Stimulated activated CD4-positive, alpha-beta T cell treated with anti-CD3 and anti-CD28 coated beads, TNF-alpha, amount 100 ng/mL, for 24 hours (primary cell): Measurements from ENCODE around the gene GNAZ.

Source experiments
- DNase-seq, 3 experiments: peaks; one replicate each; pipeline ENCODE4 v3.0.0-alpha.2; 2020; ENCODE audit warnings: low read depth in 3 of 3

Gene GNAZ

DNA sequence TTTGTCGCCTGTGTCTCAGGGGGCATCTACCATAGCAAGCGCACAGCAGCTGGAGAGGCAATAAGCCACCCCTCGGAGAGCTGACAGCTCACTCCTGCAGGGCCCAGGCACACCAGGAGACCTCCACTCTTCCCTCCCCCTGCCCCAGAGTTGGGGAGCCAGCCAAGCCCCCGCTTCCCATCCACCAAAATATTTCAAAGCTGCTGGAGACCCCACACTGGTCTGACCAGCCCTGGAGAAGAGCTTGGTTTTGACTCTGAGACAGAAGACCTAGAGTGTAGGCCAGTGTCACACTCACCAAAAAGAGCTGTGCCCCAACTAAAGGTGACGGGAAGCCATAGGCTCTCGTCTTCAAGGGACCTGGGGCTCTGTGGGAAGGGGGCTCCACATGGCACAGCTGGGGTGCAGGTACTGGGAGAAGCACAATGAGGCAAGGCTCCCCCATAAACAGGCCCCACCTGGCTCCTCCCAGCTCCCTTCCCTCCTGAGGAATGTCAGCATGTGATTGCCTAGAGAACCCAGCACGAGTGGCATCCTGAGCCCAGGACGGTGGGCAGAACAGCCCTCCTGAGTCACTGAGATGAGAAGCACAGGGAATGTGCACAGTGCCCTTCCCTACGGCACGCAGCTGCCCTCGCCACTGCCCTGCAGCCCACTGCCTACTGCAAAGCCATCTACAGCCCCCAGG lies 5.8 kb upstream of the GNAZ start:
- no peak for DNase-seq

DNA sequence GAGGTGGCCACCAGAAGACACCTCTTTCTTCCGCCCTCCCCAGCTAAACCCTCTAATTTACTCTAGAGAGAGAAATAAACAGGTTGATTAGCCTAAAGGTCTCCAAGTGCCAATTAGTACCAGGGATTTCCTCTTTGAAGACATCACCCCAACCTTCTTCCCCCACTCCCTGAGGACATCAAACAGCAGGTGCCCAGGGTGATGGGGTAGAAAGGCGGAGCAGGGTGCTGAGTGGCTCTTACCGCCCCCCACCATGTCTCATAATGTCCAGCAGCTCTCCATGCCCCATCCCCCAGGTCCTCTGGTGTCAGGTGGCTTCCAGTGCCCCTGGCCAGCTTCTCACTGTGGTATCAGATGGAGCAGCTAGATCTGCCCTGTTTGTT lies 5.3 kb upstream of the GNAZ start:
- no peak for DNase-seq

DNA sequence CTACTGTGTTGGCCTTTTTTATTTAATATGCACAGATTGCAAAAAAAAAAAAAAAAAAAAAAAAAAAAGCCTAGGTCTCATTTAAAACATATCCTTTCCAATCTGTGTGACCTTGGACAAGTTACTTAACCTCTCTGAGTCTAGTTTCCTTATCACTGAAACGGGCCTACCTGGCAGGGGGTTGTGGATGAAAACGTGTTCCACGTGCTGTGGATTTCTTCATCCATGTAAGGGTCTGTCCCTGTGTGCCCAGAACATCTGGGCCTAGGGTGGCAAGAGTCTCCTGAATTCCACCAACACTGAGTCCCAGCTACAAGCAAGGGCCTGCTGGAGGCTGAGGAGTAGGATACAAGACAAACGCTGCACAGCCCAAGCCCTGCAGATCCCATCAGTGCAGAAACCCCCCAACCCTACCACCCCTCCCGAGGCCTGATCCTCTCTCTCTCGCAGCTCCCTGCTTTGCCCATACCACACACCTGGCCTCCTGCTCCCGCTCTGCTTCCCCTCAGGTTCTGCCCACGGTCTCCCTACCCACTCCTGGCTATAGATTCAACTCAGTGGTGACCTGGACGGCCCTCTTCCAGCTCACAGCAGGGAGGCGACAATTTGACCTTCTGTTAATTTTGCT lies 4.7 kb upstream of the GNAZ start:
- DNase-seq = no peak

DNA sequence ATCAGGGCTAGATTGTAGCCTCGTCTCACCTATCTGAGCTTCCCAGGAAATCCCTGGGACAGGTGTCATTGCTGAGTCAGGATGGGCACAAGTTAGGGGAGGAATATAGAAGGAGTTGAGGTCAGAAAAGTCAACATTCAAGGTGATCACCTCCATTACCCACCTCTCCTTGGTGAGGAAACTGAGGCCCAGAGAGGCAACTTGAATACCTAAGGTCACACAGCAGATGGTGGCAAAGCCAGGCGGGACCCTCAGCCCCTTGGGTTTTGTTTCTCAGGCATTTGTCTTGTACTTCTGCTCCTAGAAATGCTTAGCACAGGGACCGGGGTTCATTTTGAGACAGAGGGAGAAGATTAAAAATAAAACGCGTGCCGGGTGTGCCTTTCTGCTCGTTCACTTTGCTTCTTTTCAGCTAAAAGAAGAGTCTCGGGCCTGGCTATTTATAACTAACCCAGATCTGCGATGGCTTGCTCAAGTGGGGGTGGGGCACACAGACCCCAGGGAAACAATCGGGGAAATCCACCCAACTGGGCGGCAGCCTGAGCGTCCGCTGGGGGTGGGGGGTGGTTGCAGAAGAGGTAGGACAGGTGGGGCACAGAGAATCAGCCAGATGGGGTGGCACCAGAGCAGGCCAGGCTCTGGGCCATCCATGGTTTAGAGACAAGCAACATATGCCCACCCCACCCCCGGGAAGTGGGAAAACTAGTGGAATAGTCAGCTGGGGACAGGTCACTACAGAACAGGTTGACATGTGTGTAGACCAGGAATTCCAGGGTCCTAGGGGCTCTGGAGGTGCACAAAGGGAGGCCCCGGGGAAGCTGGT lies 3.9 kb upstream of the GNAZ start:
- no peak for DNase-seq

DNA sequence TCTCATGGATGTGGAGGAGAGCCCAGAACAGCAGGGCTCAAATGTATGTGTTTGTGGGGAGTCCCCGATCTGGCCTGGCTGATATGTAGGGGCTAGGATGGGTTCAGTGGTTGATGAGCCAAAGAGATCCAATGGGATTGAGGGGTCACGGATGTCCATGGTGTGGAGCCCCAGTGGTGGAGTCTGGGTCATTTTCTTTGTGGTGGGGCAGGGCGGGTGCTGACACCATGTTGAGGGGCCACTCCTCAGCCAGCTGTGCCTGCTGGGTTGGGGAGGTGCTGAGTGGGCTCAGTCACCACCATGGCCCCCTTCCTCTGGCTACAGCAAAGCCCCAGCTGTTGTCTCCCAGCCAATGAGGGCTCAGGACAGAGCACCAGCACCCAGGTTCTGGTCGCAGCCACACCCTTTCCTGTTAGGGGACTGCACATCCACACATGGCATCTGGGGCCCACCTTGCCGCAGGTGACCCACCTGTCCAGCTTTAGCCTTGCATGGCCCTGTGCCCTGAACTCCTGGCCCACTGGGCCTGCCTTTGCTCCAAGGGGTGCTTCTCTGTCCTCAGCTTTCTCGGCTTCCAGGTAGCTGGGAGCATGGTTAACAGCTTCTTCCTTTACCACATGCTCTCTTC lies 3.2 kb upstream of the GNAZ start:
- no peak for DNase-seq

DNA sequence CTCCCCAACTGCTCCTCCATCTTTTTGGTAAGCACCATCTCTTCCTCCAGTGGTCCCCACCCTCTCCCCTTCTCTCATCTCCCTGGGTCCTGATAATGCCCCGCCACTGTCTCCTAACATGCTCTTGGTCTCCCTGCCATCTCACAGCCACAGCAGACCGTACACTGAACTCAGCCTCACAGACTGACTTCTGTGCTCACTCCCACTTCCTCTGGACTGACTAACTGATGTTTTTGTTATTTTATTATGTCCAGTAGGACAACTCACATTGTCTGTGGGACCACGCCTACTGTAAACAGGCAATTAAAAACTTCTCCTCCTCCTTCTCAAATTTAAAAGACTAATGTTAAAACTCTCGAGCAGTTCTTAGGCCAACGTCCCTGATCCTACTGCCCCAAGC lies 2.6 kb upstream of the GNAZ start:
- no peak for DNase-seq

DNA sequence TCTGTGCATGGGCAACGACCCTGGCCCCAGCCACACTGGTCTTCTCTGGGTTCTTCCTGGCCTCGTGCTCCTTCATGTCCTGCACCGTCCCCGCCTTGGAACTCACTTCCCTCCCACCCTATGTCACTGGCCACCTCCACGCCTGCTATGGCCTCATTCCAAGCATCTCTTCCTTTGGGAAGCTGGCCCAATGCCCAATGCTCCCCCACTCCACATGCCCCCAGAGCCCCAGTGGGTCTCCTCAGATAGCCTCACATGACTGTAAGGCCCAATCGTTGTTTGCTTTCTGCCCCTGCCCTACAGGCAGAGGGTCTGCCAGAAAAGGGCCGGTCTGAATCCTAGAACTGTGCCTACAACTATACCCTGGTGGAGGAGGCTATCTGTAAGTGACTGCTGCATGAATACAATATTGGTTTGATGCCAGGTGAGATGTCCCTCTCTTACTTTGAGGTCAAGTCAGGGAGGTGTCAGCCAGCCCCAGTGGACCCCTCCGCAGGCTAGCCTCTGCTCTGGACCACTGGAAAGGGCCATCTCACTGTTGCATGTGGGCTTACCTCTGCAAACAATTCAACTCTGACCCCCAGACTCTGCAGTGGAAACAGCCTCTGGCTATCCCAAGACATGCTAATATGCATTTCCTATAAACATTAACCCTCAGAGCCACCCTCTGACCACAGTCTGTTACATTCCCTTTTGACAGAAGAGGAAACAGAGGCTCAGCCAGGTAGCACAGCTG lies 2.1 kb upstream of the GNAZ start:
- DNase-seq = no peak

DNA sequence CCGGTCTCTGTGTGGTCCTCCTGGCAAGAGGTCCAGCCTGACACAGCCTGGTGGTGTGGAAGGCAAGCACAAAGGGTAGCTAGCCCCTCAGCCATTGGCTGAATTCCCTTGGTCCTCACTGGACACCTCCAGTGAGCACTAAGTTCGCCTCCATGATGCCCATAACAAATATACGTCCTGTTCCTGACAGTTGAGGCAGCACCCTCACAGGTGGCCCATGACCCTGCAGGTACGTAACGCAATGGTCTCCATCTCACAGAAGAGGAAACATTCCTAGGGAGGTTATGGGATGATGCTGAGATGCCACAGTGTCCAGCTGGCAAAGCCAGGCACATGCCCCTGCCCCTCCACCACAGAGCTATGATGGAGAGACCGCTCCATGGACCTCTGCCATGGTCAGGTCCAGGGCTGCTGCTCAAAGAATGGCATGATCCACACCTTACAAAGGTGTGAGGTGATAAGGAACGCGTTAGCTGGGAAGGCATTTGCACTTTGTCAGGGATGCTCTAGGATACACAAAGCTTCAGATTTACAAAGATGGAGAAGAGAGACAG lies 1.4 kb upstream of the GNAZ start:
- DNase-seq = no peak

DNA sequence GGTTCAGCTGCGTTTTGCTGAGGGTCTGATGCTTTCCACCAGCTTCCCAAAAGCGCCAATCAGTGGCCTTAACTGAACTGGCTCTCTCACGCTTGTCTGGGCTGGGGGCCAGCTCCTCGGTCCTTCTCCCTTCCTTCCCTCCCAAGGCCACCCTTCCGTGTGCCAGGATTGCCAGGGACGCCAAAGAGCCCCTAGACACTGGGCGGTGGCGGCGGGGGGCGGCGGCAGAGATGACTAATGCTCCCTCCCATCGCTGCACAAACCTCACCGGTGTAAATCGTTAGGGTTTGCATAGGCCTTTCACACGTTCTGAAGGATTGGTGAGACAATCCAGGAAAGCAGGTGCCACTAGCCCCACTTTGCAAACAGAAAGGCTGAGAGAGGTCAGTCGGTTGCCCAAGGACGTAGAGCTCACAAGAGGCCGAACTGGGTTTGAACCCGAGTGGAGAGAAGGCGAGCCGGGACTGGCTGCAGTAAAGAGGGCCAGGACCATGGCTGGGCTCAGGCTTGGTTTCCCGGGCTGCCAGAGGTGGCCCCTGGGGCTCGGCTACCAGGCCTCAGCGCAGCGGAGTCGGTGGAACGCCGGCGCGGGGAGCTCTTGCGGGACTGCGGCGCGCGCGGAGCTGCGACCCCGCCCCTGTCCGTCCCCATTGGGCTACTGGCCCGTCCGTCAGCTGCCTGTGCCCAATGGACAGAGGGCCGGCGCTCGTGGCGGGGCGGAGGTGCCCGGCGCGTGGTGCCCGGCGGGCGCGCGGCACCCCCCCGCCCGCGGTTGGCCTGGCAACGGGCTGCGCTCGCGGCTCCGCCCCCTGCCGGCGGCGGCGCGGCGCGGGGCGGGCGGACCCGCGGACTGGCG lies 589 bp upstream of the GNAZ start:
- peak; percentile 76 to 86 (median 80) for DNase-seq

DNA sequence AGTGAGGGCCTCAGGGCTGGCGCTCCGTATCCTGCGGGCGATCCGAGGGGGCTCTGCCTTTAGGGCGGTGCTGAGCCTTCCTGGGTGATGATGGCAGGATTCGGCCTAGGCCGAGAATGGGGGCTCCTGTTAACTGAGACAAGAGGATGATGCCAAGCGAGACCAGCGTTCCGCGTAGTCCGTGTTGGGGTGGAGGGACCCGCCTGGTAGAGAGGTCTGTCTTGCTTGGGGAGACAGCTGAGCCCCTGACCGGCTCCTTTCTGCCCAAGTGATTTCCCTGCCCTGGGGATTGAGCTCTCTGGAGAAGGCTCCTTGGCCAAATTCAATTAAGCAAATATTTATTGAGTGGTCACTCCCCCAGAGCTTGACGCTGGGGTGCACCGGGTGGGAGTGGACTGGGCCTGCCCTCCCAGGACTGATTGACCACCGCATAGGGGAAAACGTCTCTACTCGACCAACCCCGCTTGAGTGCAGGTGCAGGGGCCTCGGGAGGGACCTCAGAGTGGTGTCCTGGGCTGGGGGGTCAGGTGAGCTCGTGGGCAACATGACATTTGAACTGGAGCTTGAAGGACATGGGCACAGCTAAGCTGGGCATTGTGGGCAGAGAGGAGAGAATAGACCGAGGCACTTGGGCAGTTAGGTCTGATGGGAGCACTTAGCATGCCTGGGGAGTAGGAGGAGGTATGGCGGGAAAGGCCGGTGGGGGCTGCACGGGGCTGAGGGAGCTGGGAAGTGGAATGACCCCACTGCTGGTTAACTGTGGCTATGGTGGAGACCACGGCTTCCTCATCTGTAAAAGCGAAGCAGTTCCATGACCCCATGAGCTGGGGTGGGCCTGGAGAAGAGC lies 1.1 kb downstream of the GNAZ start:
- DNase-seq = no peak

DNA sequence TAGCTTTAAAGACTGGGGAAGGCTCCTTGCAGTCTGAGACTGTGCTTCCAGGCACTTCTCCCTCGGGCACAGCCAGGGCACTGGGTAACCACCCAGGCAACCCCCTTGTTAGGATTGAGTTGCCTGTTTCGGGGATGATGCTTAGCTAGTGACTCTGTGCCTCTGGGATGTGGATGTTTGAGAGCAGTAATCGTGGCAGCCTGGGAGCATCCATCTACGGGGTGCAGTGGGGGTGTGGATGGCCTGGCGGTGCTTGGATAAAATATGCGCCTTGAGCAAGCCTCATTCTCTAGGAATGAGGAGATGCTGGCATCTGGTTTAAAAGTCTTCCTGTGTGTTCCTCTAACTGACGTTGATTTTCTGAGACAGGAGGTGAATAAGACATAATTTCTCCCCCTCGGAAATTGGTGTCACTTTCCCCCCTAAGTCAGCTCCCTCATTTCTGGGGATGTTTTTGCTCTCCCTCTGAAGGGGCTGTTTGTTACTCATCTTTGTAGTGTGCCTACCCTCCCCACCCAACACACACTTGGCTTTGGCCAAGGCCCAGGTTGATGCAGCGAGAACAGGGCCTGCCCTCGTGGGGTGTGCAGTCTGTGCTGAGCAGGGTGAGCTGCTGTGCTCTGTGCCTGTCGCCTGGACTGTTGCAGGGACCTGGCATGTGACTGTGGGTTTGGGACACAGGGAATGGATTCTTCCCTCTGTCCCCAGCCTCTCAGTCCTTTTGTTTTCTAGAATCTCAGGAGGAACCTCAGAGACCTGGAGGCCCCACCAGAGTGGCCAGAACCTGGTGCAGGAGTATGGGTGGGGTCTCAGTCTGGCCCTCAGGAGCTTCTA lies 2.0 kb downstream of the GNAZ start:
- DNase-seq = no peak

DNA sequence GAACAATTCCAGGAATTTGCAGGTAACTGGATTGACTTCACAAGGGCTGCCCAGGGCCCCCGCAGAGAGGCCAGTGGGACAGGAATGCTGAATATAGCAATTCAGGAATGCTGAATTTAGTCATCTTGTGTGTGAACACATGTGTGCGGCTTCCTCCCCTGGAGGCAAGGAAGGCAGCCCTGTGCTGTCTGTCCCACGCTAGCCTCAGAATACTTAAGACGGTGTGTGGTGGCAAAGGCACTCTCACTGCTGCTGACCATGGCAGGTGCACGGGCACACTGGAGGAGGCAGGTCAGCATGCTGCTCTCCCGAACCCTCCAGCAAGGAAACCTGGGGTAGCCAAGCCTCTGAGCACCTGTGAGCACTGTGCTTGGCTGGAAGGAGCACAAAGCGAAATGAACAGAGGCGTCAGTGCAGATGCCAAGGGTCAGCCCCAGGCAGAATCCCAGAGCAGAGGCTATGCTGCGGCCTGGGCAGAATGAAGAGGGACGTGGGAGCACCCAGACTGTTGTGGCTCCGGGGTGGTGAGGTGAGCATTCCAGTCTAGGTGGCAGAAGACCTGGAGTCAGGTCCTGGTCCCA lies 2.7 kb downstream of the GNAZ start:
- no peak for DNase-seq

DNA sequence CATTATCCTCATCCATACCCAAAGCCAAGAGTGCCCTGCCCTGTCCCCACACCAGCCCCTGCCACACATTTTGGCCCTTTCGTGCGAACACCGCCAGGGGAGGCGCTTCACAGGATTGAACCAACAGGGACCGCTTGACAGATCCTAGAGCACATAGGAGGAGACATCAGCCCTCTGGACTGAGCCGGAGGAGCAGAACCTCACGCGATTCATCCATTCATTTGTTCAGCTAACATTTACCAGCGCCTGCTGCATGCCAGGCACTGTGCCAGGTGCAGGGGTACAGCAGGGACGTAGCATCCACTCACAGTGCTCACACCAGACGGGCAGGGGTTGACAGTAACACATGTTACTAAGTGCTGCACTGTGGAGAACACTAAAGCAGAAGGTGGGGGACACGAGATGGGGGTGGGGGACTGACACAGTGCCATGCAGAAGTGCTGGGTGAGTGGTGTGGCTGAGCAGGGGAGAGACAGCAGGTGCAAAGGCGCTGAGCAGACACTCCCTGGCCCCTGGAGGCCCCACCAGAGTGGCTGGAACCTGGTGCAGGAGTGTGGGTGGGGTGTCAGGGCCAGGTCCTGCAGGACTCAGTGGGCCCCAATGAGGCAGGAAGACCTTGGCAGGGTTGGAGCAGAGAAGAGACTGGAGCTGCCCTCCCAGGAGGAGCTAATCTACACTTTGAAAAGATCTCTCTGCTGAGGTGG lies 3.4 kb downstream of the GNAZ start:
- DNase-seq = no peak

DNA sequence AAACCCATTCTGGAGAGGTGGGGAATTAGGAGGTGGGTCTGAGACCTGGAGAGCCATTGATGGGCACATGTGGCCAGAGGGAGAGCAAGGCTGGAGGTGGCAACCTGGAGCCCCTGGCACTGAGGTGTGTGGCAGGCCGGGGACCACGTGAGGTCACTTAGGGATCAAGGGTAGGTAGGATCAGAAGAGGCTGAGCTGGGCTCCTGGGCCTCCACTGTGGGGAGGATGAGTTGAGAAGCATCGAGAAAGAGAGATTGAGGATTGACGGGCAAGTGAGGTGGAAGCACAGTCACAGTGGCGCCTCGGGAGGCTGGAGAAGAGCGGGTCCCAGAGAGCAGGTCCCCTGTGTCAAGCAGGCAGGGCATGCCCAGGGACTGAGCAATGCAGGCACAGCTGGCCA lies 4.1 kb downstream of the GNAZ start:
- no peak for DNase-seq

DNA sequence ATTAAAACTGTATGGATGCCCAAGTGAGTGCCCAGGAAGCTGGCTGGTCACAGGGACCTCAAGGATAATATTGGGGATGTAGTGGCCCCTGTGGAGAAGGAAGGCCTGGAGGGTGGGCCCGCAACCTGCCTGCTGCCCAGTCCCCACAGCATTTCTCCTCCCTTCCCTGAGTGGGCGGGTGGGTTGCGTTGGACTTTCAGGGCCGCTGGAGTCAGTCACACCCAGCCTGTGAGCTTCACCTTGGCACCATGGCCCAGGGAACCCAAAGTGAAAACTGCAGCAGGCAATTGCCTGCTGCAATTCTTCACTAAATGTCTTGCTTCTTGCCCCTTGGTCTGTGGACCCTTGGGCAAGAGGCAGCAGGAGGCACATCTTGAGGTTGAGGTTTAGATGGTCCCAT lies 4.7 kb downstream of the GNAZ start:
- DNase-seq = no peak

DNA sequence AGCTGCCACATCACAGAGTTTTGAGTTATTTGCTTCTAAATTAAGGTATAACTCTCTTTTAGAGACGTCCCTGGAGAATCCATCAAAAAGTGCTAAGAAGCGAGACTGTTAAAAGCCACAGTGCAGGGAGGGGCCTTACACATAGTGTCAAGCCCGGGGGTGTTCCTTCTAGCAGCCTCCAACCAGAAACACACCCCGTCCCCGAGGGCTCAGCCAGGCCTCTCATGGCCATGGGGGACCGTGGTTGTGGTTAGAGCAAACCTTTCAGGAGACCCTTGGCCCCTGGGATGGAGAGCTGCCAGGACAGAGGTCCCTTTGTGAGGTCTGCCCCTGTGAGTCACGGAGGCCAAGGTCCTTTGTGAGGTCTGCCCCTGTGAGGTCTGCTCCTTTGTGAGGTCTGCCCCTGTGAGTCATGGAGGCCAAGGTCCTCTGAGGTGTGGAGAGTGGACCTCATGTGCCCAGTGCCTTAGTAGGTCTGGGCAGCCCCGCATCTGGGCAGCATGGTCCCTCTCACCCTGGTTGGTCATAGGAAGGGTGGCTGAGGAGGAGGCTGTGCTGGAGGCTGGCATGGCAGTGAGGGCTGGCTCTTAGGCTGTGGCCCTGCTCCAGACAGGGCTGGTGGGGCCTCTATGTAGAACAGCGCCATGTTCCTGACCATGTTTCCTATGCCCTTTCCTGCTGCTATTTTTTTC lies 5.4 kb downstream of the GNAZ start:
- no peak for DNase-seq

DNA sequence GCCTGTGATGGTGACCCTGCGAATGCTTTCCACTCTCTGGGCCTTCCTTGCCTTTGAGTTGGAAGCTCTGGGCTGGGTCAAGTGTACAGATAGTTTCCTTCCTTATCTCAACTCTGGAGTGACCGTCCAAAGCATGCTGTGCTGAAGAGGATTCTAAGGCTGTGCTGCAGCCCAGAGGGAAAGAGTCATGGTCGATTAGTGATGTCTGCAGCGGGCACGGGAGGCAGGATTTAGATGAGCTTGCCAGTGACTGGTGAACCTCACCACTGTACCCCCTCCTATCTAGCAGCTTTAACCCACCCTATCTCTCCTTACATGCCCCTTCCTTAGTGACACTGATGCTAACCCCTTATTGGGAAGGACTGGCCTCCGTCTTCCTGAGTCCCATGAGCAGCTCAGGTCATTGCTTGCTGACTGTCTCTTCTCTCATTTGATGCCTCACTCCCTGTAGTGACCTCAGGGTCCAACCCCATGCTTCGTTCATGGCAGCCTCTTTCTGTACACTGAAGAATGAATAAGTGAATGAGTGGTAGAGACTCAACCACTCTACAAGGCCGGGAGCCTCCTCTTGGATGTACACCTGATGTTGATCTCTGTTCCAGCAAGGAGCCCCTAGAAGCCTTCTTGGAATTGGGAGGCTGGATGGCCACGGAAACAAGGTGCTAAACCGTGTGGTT lies 6.7 kb downstream of the GNAZ start:
- DNase-seq = no peak
